ENCODE data around the gene TMEM132C. TPM values are rescaled to one million over a fixed set of nuclear protein-coding genes. Genes with fewer than 3 reads are reported as not detected.

The TMEM132C gene
- total RNA-seq, 1 experiment from 2014 or later, result not detected

- Mint-ChIP-seq H3K27me3 (ENCODE audit: insufficient read depth, unreplicated experiment) (no peaks in the 10 kb centered on the region), H3K4me1 (ENCODE audit: insufficient read depth, unreplicated experiment) (no peaks in the 10 kb centered on the region), H3K36me3 (ENCODE audit: insufficient read depth, unreplicated experiment) (no peaks in the 10 kb centered on the region), H3K9me3 (ENCODE audit: unreplicated experiment) (peaks cover 42% of the 10 kb centered on the region), H3K27ac (ENCODE audit: low read depth, unreplicated experiment) (no peak overlapping the region), H3K4me3 (ENCODE audit: unreplicated experiment) (no peak overlapping the region)
- ChIA-PET POLR2A (no interaction called here), CTCF (no interaction called here)
- intact Hi-C loops (cut with micrococcal nuclease), result no loop called here
- no TSS peak for BruUV-seq (replicated peaks)
- peak; percentile 11 for DNase-seq (ENCODE audit: unreplicated experiment)
- TF ChIP-seq CTCF (IDR thresholded peaks at IDR 0.05; ENCODE audit: unreplicated experiment), result no peak
Observed at GRCh38 chr12:128671528-128672042, 404.6 kb downstream of the TMEM132C start.

GRCh38 chr12:128672428-128672827 is 405.5 kb downstream of the TMEM132C start:
- Mint-ChIP-seq H3K9me3 (ENCODE audit: unreplicated experiment) (peaks cover 50% of the 10 kb centered on the region), H3K4me3 (ENCODE audit: unreplicated experiment) (no peak overlapping the region), H3K36me3 (ENCODE audit: insufficient read depth, unreplicated experiment) (no peaks in the 10 kb centered on the region), H3K27ac (ENCODE audit: low read depth, unreplicated experiment) (no peak overlapping the region), H3K4me1 (ENCODE audit: insufficient read depth, unreplicated experiment) (no peaks in the 10 kb centered on the region), H3K27me3 (ENCODE audit: insufficient read depth, unreplicated experiment) (no peaks in the 10 kb centered on the region)
- DNase-seq (ENCODE audit: unreplicated experiment), result no peak
- POLR2A ChIA-PET, result no interaction called here
- BruUV-seq (replicated peaks), result no TSS peak
- intact Hi-C loops (cut with micrococcal nuclease), result no loop called here
- TF ChIP-seq CTCF (IDR thresholded peaks at IDR 0.05; ENCODE audit: unreplicated experiment), result no peak
- CTCF ChIA-PET, result interaction anchor here (0.5 kb wide), 1 partner anchor 9 kb away, joined by 4 read pairs; no protein-coding TSS in a partner anchor

GRCh38 chr12:128672893-128673292 is 405.9 kb downstream of the TMEM132C start:
- POLR2A ChIA-PET, result no interaction called here
- CTCF ChIA-PET, result interaction anchor here (0.5 kb wide), 1 partner anchor 9 kb away, joined by 4 read pairs; no protein-coding TSS in a partner anchor
- Mint-ChIP-seq H3K9me3 (ENCODE audit: unreplicated experiment) (peaks cover 51% of the 10 kb centered on the region), H3K36me3 (ENCODE audit: insufficient read depth, unreplicated experiment) (no peaks in the 10 kb centered on the region), H3K27ac (ENCODE audit: low read depth, unreplicated experiment) (no peak overlapping the region), H3K27me3 (ENCODE audit: insufficient read depth, unreplicated experiment) (no peaks in the 10 kb centered on the region), H3K4me1 (ENCODE audit: insufficient read depth, unreplicated experiment) (no peaks in the 10 kb centered on the region), H3K4me3 (ENCODE audit: unreplicated experiment) (no peak overlapping the region)
- no peak for DNase-seq (ENCODE audit: unreplicated experiment)
- no TSS peak for BruUV-seq (replicated peaks)
- intact Hi-C loops (cut with micrococcal nuclease), result no loop called here
- TF ChIP-seq CTCF (IDR thresholded peaks at IDR 0.05; ENCODE audit: unreplicated experiment), result no peak

GRCh38 chr12:128675576-128675975 is 408.6 kb downstream of the TMEM132C start:
- no peaks in the 10 kb centered on the region for H3K4me1 Mint-ChIP-seq (ENCODE audit: insufficient read depth, unreplicated experiment)
- no peak for DNase-seq (ENCODE audit: unreplicated experiment)
- H3K9me3 Mint-ChIP-seq (ENCODE audit: unreplicated experiment), result peaks cover 42% of the 10 kb centered on the region
- no peak for TF ChIP-seq CTCF (IDR thresholded peaks at IDR 0.05; ENCODE audit: unreplicated experiment)
- ChIA-PET POLR2A (no interaction called here), CTCF (no interaction called here)
- H3K27ac Mint-ChIP-seq (ENCODE audit: low read depth, unreplicated experiment), result no peak overlapping the region
- no peaks in the 10 kb centered on the region for H3K27me3 Mint-ChIP-seq (ENCODE audit: insufficient read depth, unreplicated experiment)
- no peak overlapping the region for H3K4me3 Mint-ChIP-seq (ENCODE audit: unreplicated experiment)
- no peaks in the 10 kb centered on the region for H3K36me3 Mint-ChIP-seq (ENCODE audit: insufficient read depth, unreplicated experiment)
- BruUV-seq (replicated peaks), result no TSS peak
- intact Hi-C loops (cut with micrococcal nuclease), result no loop called here
